ENCODE data around the gene UMPS.

DNA sequence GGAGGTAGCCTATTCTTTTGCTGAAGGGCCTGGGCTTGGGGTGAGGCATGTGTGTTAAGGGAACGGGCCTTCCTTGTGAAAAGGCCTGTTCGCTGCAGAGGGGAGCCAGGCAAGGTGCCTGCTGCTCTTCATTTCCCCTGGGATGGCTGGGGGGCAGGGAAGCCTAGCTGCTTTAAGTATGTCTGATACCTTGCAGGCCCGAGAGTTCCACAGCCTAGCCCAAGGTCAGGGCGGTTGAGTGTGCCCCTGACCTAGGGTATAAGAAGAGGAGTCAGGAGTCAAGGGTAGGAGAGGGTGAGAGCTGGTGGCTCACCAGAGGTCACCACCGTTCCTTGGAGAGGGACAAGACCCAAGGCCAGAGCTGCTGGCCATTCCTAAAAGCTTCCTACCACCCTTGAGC is 46.6 kb downstream of the UMPS start:
- TF ChIP-seq, protein P1, sequence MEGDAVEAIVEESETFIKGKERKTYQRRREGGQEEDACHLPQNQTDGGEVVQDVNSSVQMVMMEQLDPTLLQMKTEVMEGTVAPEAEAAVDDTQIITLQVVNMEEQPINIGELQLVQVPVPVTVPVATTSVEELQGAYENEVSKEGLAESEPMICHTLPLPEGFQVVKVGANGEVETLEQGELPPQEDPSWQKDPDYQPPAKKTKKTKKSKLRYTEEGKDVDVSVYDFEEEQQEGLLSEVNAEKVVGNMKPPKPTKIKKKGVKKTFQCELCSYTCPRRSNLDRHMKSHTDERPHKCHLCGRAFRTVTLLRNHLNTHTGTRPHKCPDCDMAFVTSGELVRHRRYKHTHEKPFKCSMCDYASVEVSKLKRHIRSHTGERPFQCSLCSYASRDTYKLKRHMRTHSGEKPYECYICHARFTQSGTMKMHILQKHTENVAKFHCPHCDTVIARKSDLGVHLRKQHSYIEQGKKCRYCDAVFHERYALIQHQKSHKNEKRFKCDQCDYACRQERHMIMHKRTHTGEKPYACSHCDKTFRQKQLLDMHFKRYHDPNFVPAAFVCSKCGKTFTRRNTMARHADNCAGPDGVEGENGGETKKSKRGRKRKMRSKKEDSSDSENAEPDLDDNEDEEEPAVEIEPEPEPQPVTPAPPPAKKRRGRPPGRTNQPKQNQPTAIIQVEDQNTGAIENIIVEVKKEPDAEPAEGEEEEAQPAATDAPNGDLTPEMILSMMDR (IDR thresholded peaks at IDR 0.05) = no peak
- no peak for TF ChIP-seq POLR2A (IDR thresholded peaks at IDR 0.05)
